GM12872 (cell line): ENCODE measurements around the gene RPL37A.

Experiments
- CTCF ChIP-seq: IDR thresholded peaks from 3 replicates; pipeline ENCODE4 v1.5.1; 2011; ENCODE audit warnings: low read depth, mild to moderate bottlenecking, low read length, moderate library complexity; ENCODE audit not compliant: insufficient read depth

The RPL37A gene

GRCh38 chr2:216545359-216545758 is 46.7 kb downstream of the RPL37A start:
- no peak for TF ChIP-seq CTCF

- no peak for TF ChIP-seq CTCF
Observed at GRCh38 chr2:216546241-216546640, 47.6 kb downstream of the RPL37A start.

GRCh38 chr2:216546641-216547403 is 48.2 kb downstream of the RPL37A start:
- no peak for TF ChIP-seq CTCF

GRCh38 chr2:216548901-216549331 is 50.3 kb downstream of the RPL37A start:
- no peak for TF ChIP-seq CTCF

- no peak for TF ChIP-seq CTCF
Observed at GRCh38 chr2:216549926-216550690, 51.5 kb downstream of the RPL37A start.

GRCh38 chr2:216551234-216552068 is 52.8 kb downstream of the RPL37A start:
- no peak for TF ChIP-seq CTCF

- no peak for TF ChIP-seq CTCF
Observed at GRCh38 chr2:216553093-216553478, 54.4 kb downstream of the RPL37A start.
